Breast epithelium (tissue), 4 donors: ENCODE results near the gene PCBP3. TPM values are rescaled to one million over a fixed set of nuclear protein-coding genes. Genes with fewer than 3 reads are reported as not detected.

Source experiments
- DNase-seq, 2 donors: peaks; one replicate each; pipeline ENCODE4 v3.0.0-alpha.2; 2019; ENCODE audit warnings: low spot score in 2 of 2
- H3K27ac ChIP-seq, 2 donors: fragments of 200-600 bp; sonication (generic) in 1 of 2; one replicate each; pipeline ENCODE4 v1.5.1; 2016 to 2019; ENCODE audit warnings: mild to moderate bottlenecking in 1 of 2
- H3K27me3 ChIP-seq, 2 donors: fragments of 200-600 bp; sonication (generic) in 1 of 2; one replicate each; pipeline versions ENCODE4 v1.5.1 to v1.6.0; 2017 to 2019; ENCODE audit warnings: control low read depth in 1 of 2, mild to moderate bottlenecking in 1 of 2
- H3K36me3 ChIP-seq: fragments of 200-600 bp; one replicate; pipeline ENCODE4 v1.5.1; 2019
- H3K4me1 ChIP-seq, 2 donors: fragments of 200-600 bp; sonication (generic); one replicate each; pipeline ENCODE4 v1.5.1; 2016 to 2019; ENCODE audit warnings: control low read depth in 1 of 2
- H3K4me3 ChIP-seq, 3 donors: fragments of 200-600 bp; sonication (generic); 1 replicate in 2 of 3; 2 replicates in 1 of 3; pipeline ENCODE4 v1.5.1; 2016 to 2019; ENCODE audit warnings: mild to moderate bottlenecking in 3 of 3, moderate library complexity in 2 of 3
- H3K9me3 ChIP-seq, 2 donors: fragments of 200-600 bp; sonication (generic) in 1 of 2; one replicate each; pipeline ENCODE4 v1.5.1; 2016 to 2019; ENCODE audit warnings: control low read depth in 1 of 2
- CTCF ChIP-seq, 3 donors: fragments of 450-650 bp; IDR thresholded peaks; one replicate each; pipeline ENCODE4 v1.5.1; 2016 to 2017; ENCODE audit warnings: antibody characterized with exemption in 3 of 3, mild to moderate bottlenecking in 3 of 3, moderate library complexity in 3 of 3
- POLR2A ChIP-seq: fragments of 450-650 bp; IDR thresholded peaks from one replicate; pipeline ENCODE4 v1.6.1; 2016; ENCODE audit warnings: antibody characterized with exemption, mild to moderate bottlenecking, moderate library complexity
- POLR2AphosphoS5 ChIP-seq, 3 donors: sonication (generic); formaldehyde crosslinking; IDR thresholded peaks; one replicate each; pipeline ENCODE4 v1.6.1; 2017; ENCODE audit warnings: antibody characterized with exemption in 3 of 3
- intact Hi-C: fragments of 100-400 bp; cut with DNase I; formaldehyde crosslinking; loops from one replicate; pipeline ENCODE4 v1.15.1; 2023; ENCODE audit warnings: low total_unique reads
- total RNA-seq, 3 donors: library from RNA; depleted of rRNA; stranded (reverse); fragments of >200 nt; gene quantifications; one replicate each; pipeline ENCODE4 v1.1.0, GENCODE V29; 2016

PCBP3 gene
- total RNA-seq, 3 donors from 2014 or later, result 3.4 to 13.8 (median 4.6) TPM

GRCh38 chr21:45698493-45699184 is 55.1 kb downstream of the PCBP3 start:
- Histone ChIP-seq H3K27ac (no peak overlapping the region), H3K4me1 (no peaks in the 10 kb centered on the region), H3K9me3 (peaks cover 0 to 5% of the 10 kb centered on the region in 2 donors), H3K4me3 (no peak overlapping the region), H3K36me3 (no peaks in the 10 kb centered on the region), H3K27me3 (peaks cover 0 to 1% of the 10 kb centered on the region in 2 donors)
- TF ChIP-seq CTCF (IDR thresholded peaks at IDR 0.05) (no peak), POLR2A (no peak), POLR2AphosphoS5 (IDR thresholded peaks at IDR 0.05) (no peak)
- intact Hi-C loops, result loop anchor here (1.0 kb wide), 1 partner anchor 12 kb away; no protein-coding TSS in a partner anchor
- DNase-seq, result no peak

- Histone ChIP-seq H3K4me3 (no peak overlapping the region), H3K9me3 (peaks cover 0 to 5% of the 10 kb centered on the region in 2 donors), H3K36me3 (no peaks in the 10 kb centered on the region), H3K4me1 (no peaks in the 10 kb centered on the region), H3K27me3 (peaks cover 0 to 5% of the 10 kb centered on the region in 2 donors), H3K27ac (no peak overlapping the region)
- TF ChIP-seq POLR2A (no peak), CTCF (IDR thresholded peaks at IDR 0.05) (no peak), POLR2AphosphoS5 (IDR thresholded peaks at IDR 0.05) (no peak)
- intact Hi-C loops, result loop anchor here (1.0 kb wide), 1 partner anchor 11 kb away; no protein-coding TSS in a partner anchor
- DNase-seq, result no peak
Observed at GRCh38 chr21:45699251-45699942, 55.9 kb downstream of the PCBP3 start.

DNA sequence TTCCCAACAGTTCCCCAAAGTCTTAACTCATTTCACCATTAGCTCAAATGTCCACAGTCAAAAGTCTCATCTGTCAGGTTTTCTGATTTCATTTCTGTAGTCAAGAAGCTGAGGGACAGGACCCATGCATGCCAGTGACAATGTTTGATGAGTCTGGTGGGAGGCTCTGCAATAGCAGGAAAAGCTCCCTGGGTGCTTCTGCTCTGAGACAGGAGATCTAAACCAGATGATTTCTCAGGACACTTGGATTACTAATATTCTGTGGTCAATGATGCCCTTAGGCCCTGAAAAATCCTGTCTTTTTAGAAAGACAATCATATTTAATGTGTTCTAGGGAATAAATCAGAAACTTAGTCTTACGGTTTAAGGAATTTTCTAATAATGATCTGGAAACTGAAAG is 56.4 kb downstream of the PCBP3 start:
- no peak for DNase-seq
- no peak overlapping the region for H3K4me3 ChIP-seq
- intact Hi-C loops, result loop anchor here (1.0 kb wide), 1 partner anchor 10 kb away; no protein-coding TSS in a partner anchor
- no peak for TF ChIP-seq POLR2A
- no peak for TF ChIP-seq POLR2AphosphoS5 (IDR thresholded peaks at IDR 0.05)
- no peak for TF ChIP-seq CTCF (IDR thresholded peaks at IDR 0.05)
- H3K9me3 ChIP-seq, result peaks cover 0 to 5% of the 10 kb centered on the region in 2 donors
- no peak overlapping the region for H3K27ac ChIP-seq
- H3K4me1 ChIP-seq, result no peaks in the 10 kb centered on the region
- peaks cover 0 to 5% of the 10 kb centered on the region in 2 donors for H3K27me3 ChIP-seq
- H3K36me3 ChIP-seq, result no peaks in the 10 kb centered on the region

- intact Hi-C loops, result no loop called here
- H3K27me3 ChIP-seq, result peaks cover 0 to 5% of the 10 kb centered on the region in 2 donors
- no peak for TF ChIP-seq POLR2AphosphoS5 (IDR thresholded peaks at IDR 0.05)
- no peak for TF ChIP-seq POLR2A
- TF ChIP-seq CTCF (IDR thresholded peaks at IDR 0.05), result no peak
- H3K4me1 ChIP-seq, result no peaks in the 10 kb centered on the region
- peaks cover 0 to 5% of the 10 kb centered on the region in 2 donors for H3K9me3 ChIP-seq
- no peak for DNase-seq
- H3K36me3 ChIP-seq, result no peaks in the 10 kb centered on the region
- H3K27ac ChIP-seq, result no peak overlapping the region
- no peak overlapping the region for H3K4me3 ChIP-seq
Observed at GRCh38 chr21:45700461-45700860, 56.9 kb downstream of the PCBP3 start.
